Natural killer cell (primary cell): ENCODE results near the gene TRIM37. TPM values are rescaled to one million over a fixed set of nuclear protein-coding genes. Genes with fewer than 3 reads are reported as not detected.

Source experiments
- ATAC-seq, 3 donors: fragments of 150-1000 bp in 2 of 3; fragments of 200-7000 bp in 1 of 3; cut with Tn5 transposase; 1 replicate in 1 of 3; 2 replicates in 2 of 3; pipeline ENCODE4 v1.10.0; 2021; ENCODE audit warnings: mild to moderate bottlenecking in 2 of 3, moderate library complexity in 2 of 3
- DNase-seq, 2 donors: peaks; one replicate each; pipeline versions ENCODE4 v3.0.0 to v3.0.0-alpha.2; 2013 to 2021; ENCODE audit warnings: mixed read lengths in 1 of 2
- H3K27ac ChIP-seq: one replicate; pipeline ENCODE4 v1.5.1; 2013; ENCODE audit warnings: mild to moderate bottlenecking, low read length
- H3K27me3 ChIP-seq: one replicate; pipeline ENCODE4 v1.6.1; 2013; ENCODE audit warnings: low read length; ENCODE audit not compliant: control insufficient read depth, insufficient read depth
- H3K36me3 ChIP-seq: one replicate; pipeline ENCODE4 v1.6.1; 2013; ENCODE audit warnings: low read length; ENCODE audit not compliant: control insufficient read depth, insufficient read depth
- H3K4me1 ChIP-seq: one replicate; pipeline ENCODE4 v1.6.1; 2013; ENCODE audit warnings: low read length; ENCODE audit not compliant: control insufficient read depth, insufficient read depth
- H3K4me3 ChIP-seq: one replicate; pipeline ENCODE4 v1.5.1; 2013; ENCODE audit warnings: low read length
- H3K9me3 ChIP-seq: one replicate; pipeline ENCODE4 v1.6.1; 2013; ENCODE audit warnings: low read length; ENCODE audit not compliant: control insufficient read depth, insufficient read depth
- H3K27ac Mint-ChIP-seq, 2 donors: one replicate each; pipeline ENCODE4 v1.8.0; 2022; ENCODE audit warnings: mild to moderate bottlenecking in 2 of 2, mixed read lengths in 2 of 2, moderate library complexity in 1 of 2
- H3K27me3 Mint-ChIP-seq, 2 donors: one replicate each; pipeline ENCODE4 v1.8.0; 2022; ENCODE audit warnings: low read depth in 2 of 2, mixed read lengths in 2 of 2
- H3K36me3 Mint-ChIP-seq: one replicate; pipeline ENCODE4 v1.8.0; 2022; ENCODE audit warnings: mixed read lengths
- H3K4me1 Mint-ChIP-seq, 2 donors: one replicate each; pipeline ENCODE4 v1.8.0; 2022; ENCODE audit warnings: mixed read lengths in 2 of 2
- H3K4me3 Mint-ChIP-seq: one replicate; pipeline ENCODE4 v1.8.0; 2022; ENCODE audit warnings: mild to moderate bottlenecking, moderate library complexity, mixed read lengths
- H3K9me3 Mint-ChIP-seq, 2 donors: one replicate each; pipeline ENCODE4 v1.8.0; 2022; ENCODE audit warnings: mixed read lengths in 2 of 2
- WGBS: methylation state at CpG from one replicate; pipeline ENCODE4 v1.1.7; 2013; ENCODE audit warnings: missing lambda C conversion rate; ENCODE audit not compliant: insufficient coverage; 5-methylcytosine and 5-hydroxymethylcytosine counted together
- intact Hi-C: fragments of 100-400 bp; cut with micrococcal nuclease; formaldehyde crosslinking; loops from one replicate; pipeline ENCODE4 v1.14.2; 2022
- total RNA-seq, 4 donors: library from RNA; stranded (reverse); fragments of 120-200 nt in 1 of 4; gene quantifications; one replicate each; pipeline versions ENCODE4 v1.2.3 to v1.2.4, GENCODE V29; 2013 to 2022
- TF ChIP-seq, protein P1 (sequence below): fragments of 200-600 bp; IDR thresholded peaks from one replicate; pipeline ENCODE4 v1.8.0; 2022; ENCODE audit warnings: antibody characterized with exemption

The TRIM37 gene
- total RNA-seq, 3 donors from 2014 or later (not counting 1 experiment from before 2014, with no cell fraction given): 20.4 to 26.1 (median 21.9) TPM

GRCh38 chr17:59084154-59084553, 22.5 kb downstream of the TRIM37 start:
- Mint-ChIP-seq H3K36me3 (peaks cover 9% of the 10 kb centered on the region), H3K27ac (peak overlapping the region in 1 of 2 donors; percentile 44), H3K9me3 (no peaks in the 10 kb centered on the region), H3K4me3 (no peak overlapping the region), H3K27me3 (no peaks in the 10 kb centered on the region), H3K4me1 (peaks cover 5% of the 10 kb centered on the region in 2 donors)
- Histone ChIP-seq H3K4me1 (no peaks in the 10 kb centered on the region), H3K4me3 (no peak overlapping the region), H3K36me3 (peaks cover 39% of the 10 kb centered on the region), H3K27me3 (no peaks in the 10 kb centered on the region), H3K9me3 (no peaks in the 10 kb centered on the region), H3K27ac (no peak overlapping the region)
- intact Hi-C loops: no loop called here
- TF ChIP-seq, protein P1, sequence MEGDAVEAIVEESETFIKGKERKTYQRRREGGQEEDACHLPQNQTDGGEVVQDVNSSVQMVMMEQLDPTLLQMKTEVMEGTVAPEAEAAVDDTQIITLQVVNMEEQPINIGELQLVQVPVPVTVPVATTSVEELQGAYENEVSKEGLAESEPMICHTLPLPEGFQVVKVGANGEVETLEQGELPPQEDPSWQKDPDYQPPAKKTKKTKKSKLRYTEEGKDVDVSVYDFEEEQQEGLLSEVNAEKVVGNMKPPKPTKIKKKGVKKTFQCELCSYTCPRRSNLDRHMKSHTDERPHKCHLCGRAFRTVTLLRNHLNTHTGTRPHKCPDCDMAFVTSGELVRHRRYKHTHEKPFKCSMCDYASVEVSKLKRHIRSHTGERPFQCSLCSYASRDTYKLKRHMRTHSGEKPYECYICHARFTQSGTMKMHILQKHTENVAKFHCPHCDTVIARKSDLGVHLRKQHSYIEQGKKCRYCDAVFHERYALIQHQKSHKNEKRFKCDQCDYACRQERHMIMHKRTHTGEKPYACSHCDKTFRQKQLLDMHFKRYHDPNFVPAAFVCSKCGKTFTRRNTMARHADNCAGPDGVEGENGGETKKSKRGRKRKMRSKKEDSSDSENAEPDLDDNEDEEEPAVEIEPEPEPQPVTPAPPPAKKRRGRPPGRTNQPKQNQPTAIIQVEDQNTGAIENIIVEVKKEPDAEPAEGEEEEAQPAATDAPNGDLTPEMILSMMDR: no peak
- WGBS: 100% methylated on average over 1 of the region's 4 CpGs
- ATAC-seq: no peak
- no peak for DNase-seq

DNA sequence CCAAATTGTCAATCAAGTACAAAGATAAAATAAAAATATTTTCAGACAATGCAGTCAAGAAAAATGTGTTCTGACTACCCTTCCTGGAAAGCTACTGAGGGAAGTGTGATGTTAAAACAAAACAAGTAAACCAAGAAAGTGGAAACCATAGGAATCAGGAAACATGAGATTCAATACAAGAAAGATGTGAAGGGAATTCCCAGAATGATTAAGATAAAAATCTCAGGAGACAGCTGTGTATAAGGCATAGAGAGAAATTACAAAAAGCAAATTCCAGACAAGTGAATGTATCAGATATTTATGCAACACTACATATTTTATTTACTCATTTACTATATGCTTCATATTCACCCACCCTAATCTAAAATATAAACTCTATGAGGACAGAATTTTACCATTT, 32.2 kb downstream of the TRIM37 start:
- H3K36me3 ChIP-seq: peaks cover 34% of the 10 kb centered on the region
- no peak overlapping the region for H3K4me3 ChIP-seq
- H3K36me3 Mint-ChIP-seq: peaks cover 17% of the 10 kb centered on the region
- H3K9me3 Mint-ChIP-seq: no peaks in the 10 kb centered on the region
- H3K4me1 ChIP-seq: no peaks in the 10 kb centered on the region
- no peak overlapping the region for H3K27ac ChIP-seq
- intact Hi-C loops: no loop called here
- ATAC-seq: no peak
- H3K27me3 Mint-ChIP-seq: no peaks in the 10 kb centered on the region
- DNase-seq: no peak
- no peak overlapping the region for H3K4me3 Mint-ChIP-seq
- H3K27ac Mint-ChIP-seq: no peak overlapping the region
- H3K27me3 ChIP-seq: no peaks in the 10 kb centered on the region
- H3K9me3 ChIP-seq: no peaks in the 10 kb centered on the region
- no peaks in the 10 kb centered on the region for H3K4me1 Mint-ChIP-seq
- TF ChIP-seq, protein P1: no peak

- no peak overlapping the region for H3K4me3 ChIP-seq
- no peak for DNase-seq
- H3K4me1 ChIP-seq: no peaks in the 10 kb centered on the region
- H3K9me3 ChIP-seq: no peaks in the 10 kb centered on the region
- H3K27me3 ChIP-seq: no peaks in the 10 kb centered on the region
- Mint-ChIP-seq H3K4me1 (no peaks in the 10 kb centered on the region), H3K9me3 (no peaks in the 10 kb centered on the region), H3K27me3 (no peaks in the 10 kb centered on the region), H3K36me3 (peaks cover 14% of the 10 kb centered on the region), H3K4me3 (no peak overlapping the region), H3K27ac (no peak overlapping the region)
- H3K27ac ChIP-seq: no peak overlapping the region
- WGBS: 100% methylated on average over 1 of the region's 1 CpG
- ATAC-seq: no peak
- intact Hi-C loops: no loop called here
- TF ChIP-seq, protein P1: no peak
- peaks cover 33% of the 10 kb centered on the region for H3K36me3 ChIP-seq
These were observed 32.7 kb downstream of the TRIM37 start for GRCh38 chr17:59073972-59074371.

DNA sequence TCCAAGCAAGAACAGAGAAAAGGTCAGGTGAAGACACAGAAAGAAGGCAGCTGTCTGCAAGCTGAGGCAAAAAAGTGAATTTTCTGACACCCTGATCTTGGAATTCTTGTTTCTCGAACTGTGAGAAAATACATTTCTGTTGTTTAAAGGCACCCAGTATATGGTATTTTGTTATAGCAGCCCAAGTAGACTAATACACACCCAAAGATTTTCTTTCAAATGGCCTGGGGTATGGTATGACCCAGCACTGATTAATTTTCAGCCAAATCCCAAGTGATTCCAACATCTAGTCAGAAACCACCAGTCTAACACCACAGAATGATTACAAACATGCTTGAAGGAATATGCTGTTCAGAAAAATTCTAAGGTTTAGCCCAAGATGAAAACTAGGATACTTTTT, 36.8 kb downstream of the TRIM37 start:
- H3K27me3 ChIP-seq: no peaks in the 10 kb centered on the region
- no peaks in the 10 kb centered on the region for H3K9me3 ChIP-seq
- Mint-ChIP-seq H3K9me3 (no peaks in the 10 kb centered on the region), H3K27ac (no peak overlapping the region), H3K36me3 (peaks cover 12% of the 10 kb centered on the region), H3K4me3 (no peak overlapping the region), H3K27me3 (no peaks in the 10 kb centered on the region), H3K4me1 (no peaks in the 10 kb centered on the region)
- no peaks in the 10 kb centered on the region for H3K4me1 ChIP-seq
- H3K27ac ChIP-seq: no peak overlapping the region
- intact Hi-C loops: no loop called here
- no peak for DNase-seq
- TF ChIP-seq, protein P1: no peak
- no peak for ATAC-seq
- WGBS: 100% methylated on average over 1 of the region's 1 CpG
- H3K36me3 ChIP-seq: peaks cover 35% of the 10 kb centered on the region
- no peak overlapping the region for H3K4me3 ChIP-seq
